Spleen (tissue), 7 donors: ENCODE data around the gene SPO11.

Experiments used
- CTCF ChIP-seq, 11 experiments: fragments of 200-600 bp in 7 of 11; fragments of 450-650 bp in 4 of 11; sonication (generic) in 4 of 11; IDR thresholded peaks in 8 of 11; conservative IDR thresholded peaks in 3 of 11; 1 replicate in 7 of 11; 2 replicates in 4 of 11; pipeline versions ENCODE4 v1.4.0 to v1.8.0; 2016 to 2021; ENCODE audit warnings: antibody characterized with exemption in 11 of 11, inconsistent platforms in 4 of 11, mild to moderate bottlenecking in 1 of 11
- POLR2A ChIP-seq, 3 donors: fragments of 450-650 bp; IDR thresholded peaks; one replicate each; pipeline ENCODE4 v1.5.1; 2017; ENCODE audit warnings: antibody characterized with exemption in 3 of 3, mild to moderate bottlenecking in 1 of 3
- POLR2AphosphoS5 ChIP-seq, 3 donors: sonication (generic); formaldehyde crosslinking; IDR thresholded peaks; one replicate each; pipeline ENCODE4 v1.5.1; 2017; ENCODE audit warnings: antibody characterized with exemption in 3 of 3
- donor health status: DM: no; HTN: no; CAD: no; lungs with moderate emphysema.
- donor health status: DM: no; HTN: no; CAD: no.
- donor health status: DM: no; HTN: no; CAD: no.

GRCh38 chr20:57379263-57379647, 49.7 kb downstream of the SPO11 start:
- TF ChIP-seq POLR2A (IDR thresholded peaks at IDR 0.05) (no peak), CTCF (IDR thresholded peaks at IDR 0.05 in 8 of 11, conservative IDR thresholded peaks at IDR 0.05 in 3 of 11) (no peak), POLR2AphosphoS5 (IDR thresholded peaks at IDR 0.05) (no peak)
